HEK293T (cell line): Measurements from ENCODE around the gene FUT1.

Source experiments
- CTCF ChIA-PET: fragments of 350-600 bp; formaldehyde crosslinking; extraction: SDS; loops from one replicate; lab custom pipeline; 2021; ENCODE audit warnings: antibody characterized with exemption, inconsistent platforms; lab: Yijun Ruan, JAX
- POLR2A ChIA-PET: fragments of 350-600 bp; formaldehyde crosslinking; extraction: SDS; loops from one replicate; lab custom pipeline; 2020; ENCODE audit warnings: antibody characterized with exemption, inconsistent platforms; lab: Yijun Ruan, JAX
- DNase-seq: peaks from one replicate; pipeline ENCODE4 v3.0.0; 2012; ENCODE audit warnings: mixed read lengths; ENCODE audit errors: extremely low spot score
- ARNT ChIP-seq: fragments of 450-650 bp; IDR thresholded peaks from 2 replicates; pipeline ENCODE4 v1.6.1; 2017; ENCODE audit warnings: mild to moderate bottlenecking
- BHLHE40 ChIP-seq: fragments of 450-650 bp; IDR thresholded peaks from 2 replicates; pipeline ENCODE4 v1.6.1; 2016; ENCODE audit warnings: mild to moderate bottlenecking, moderate library complexity, borderline replicate concordance
- CTBP1 ChIP-seq: fragments of 450-650 bp; IDR thresholded peaks from 2 replicates; pipeline ENCODE4 v1.6.1; 2016; ENCODE audit warnings: borderline replicate concordance
- ELF4 ChIP-seq: fragments of 450-650 bp; IDR thresholded peaks from 2 replicates; pipeline ENCODE4 v1.6.1; 2017; ENCODE audit warnings: antibody characterized with exemption
- FOXA1 ChIP-seq: fragments of 450-650 bp; IDR thresholded peaks from 2 replicates; pipeline ENCODE4 v1.6.1; 2016; ENCODE audit warnings: mild to moderate bottlenecking
- FOXK2 ChIP-seq: fragments of 450-650 bp; IDR thresholded peaks from 2 replicates; pipeline ENCODE4 v1.6.1; 2016; ENCODE audit warnings: mild to moderate bottlenecking
- FOXM1 ChIP-seq: fragments of 450-650 bp; IDR thresholded peaks from 2 replicates; pipeline ENCODE4 v1.6.1; 2017; ENCODE audit warnings: mild to moderate bottlenecking, borderline replicate concordance
- HDGF ChIP-seq: fragments of 450-650 bp; IDR thresholded peaks from 2 replicates; pipeline ENCODE4 v1.6.1; 2017; ENCODE audit warnings: antibody characterized with exemption, borderline replicate concordance
- L3MBTL2 ChIP-seq: fragments of 450-650 bp; conservative IDR thresholded peaks from 2 replicates; pipeline ENCODE4 v1.6.1; 2016; ENCODE audit warnings: mild to moderate bottlenecking
- LEF1 ChIP-seq: fragments of 450-650 bp; IDR thresholded peaks from 2 replicates; pipeline ENCODE4 v1.6.1; 2017; ENCODE audit warnings: mild to moderate bottlenecking, borderline replicate concordance
- NFRKB ChIP-seq: fragments of 450-650 bp; IDR thresholded peaks from 2 replicates; pipeline ENCODE4 v1.6.1; 2016; ENCODE audit warnings: mild to moderate bottlenecking, moderate library complexity
- PKNOX1 ChIP-seq: fragments of 450-650 bp; IDR thresholded peaks from 2 replicates; pipeline ENCODE4 v1.6.1; 2016
- SP1 ChIP-seq: fragments of 450-650 bp; IDR thresholded peaks from 2 replicates; pipeline ENCODE4 v1.6.1; 2017
- SUZ12 ChIP-seq: fragments of 450-650 bp; IDR thresholded peaks from 2 replicates; pipeline ENCODE4 v1.6.1; 2016; ENCODE audit warnings: mild to moderate bottlenecking
- TARDBP ChIP-seq: fragments of 450-650 bp; IDR thresholded peaks from 2 replicates; pipeline ENCODE4 v1.6.1; 2016
- ZNF384 ChIP-seq: fragments of 450-650 bp; IDR thresholded peaks from 2 replicates; pipeline ENCODE4 v1.6.1; 2016

Gene FUT1

GRCh38 chr19:48713864-48714755, 38.3 kb downstream of the FUT1 start:
- ChIA-PET CTCF (no interaction called here), POLR2A (interaction anchor here (0.8 to 1.6 kb wide), 7 partner anchors 16 to 95 kb away, joined by 3 to 7 read pairs (median 3); partner anchors contain the start of genes CA11, IZUMO1, RPL18 and SPHK2)
- no peak for TF ChIP-seq ARNT
- peak; percentile 92 for TF ChIP-seq TARDBP
- peak; percentile 98 for DNase-seq

- DNase-seq: peak; percentile 74
- TF ChIP-seq FOXA1: no peak
- TF ChIP-seq TARDBP: no peak
- no peak for TF ChIP-seq NFRKB
- TF ChIP-seq BHLHE40: no peak
- no peak for TF ChIP-seq LEF1
- no peak for TF ChIP-seq L3MBTL2
- TF ChIP-seq ARNT: no peak
- TF ChIP-seq ZNF384: no peak
- no peak for TF ChIP-seq PKNOX1
- no peak for TF ChIP-seq CTBP1
- TF ChIP-seq FOXK2: no peak
- TF ChIP-seq HDGF: no peak
- no peak for TF ChIP-seq ELF4
- no peak for TF ChIP-seq SP1
- no peak for TF ChIP-seq SUZ12
- TF ChIP-seq FOXM1: no peak
- ChIA-PET POLR2A (interaction anchor here (0.8 to 1.3 kb wide), 6 partner anchors 12 to 68 kb away, joined by 3 to 4 read pairs (median 4); partner anchors contain the start of gene CA11), CTCF (no interaction called here)
Measured at GRCh38 chr19:48713041-48713863, 39.2 kb downstream of the FUT1 start.

- POLR2A ChIA-PET: no interaction called here
- TF ChIP-seq SUZ12: no peak
- no peak for TF ChIP-seq TARDBP
- TF ChIP-seq HDGF: no peak
- no peak for TF ChIP-seq LEF1
- TF ChIP-seq BHLHE40: no peak
- no peak for TF ChIP-seq L3MBTL2
- TF ChIP-seq ZNF384: no peak
- TF ChIP-seq FOXA1: no peak
- TF ChIP-seq FOXM1: no peak
- TF ChIP-seq ARNT: no peak
- TF ChIP-seq PKNOX1: no peak
- TF ChIP-seq ELF4: no peak
- TF ChIP-seq SP1: no peak
- no peak for DNase-seq
- CTCF ChIA-PET: interaction anchor here (0.6 to 0.7 kb wide), 2 partner anchors 9 to 259 kb away, joined by 3 to 4 read pairs; no protein-coding TSS in a partner anchor
Measured at GRCh38 chr19:48711106-48711662, 41.3 kb downstream of the FUT1 start.

GRCh38 chr19:48708471-48708870, 44.0 kb downstream of the FUT1 start:
- POLR2A ChIA-PET: no interaction called here
- CTCF ChIA-PET: no interaction called here
- TF ChIP-seq L3MBTL2: no peak
- TF ChIP-seq CTBP1: no peak
- TF ChIP-seq FOXK2: no peak
- no peak for TF ChIP-seq PKNOX1
- no peak for TF ChIP-seq FOXA1
- TF ChIP-seq HDGF: no peak
- TF ChIP-seq TARDBP: no peak
- TF ChIP-seq ELF4: no peak
- TF ChIP-seq ARNT: no peak
- no peak for TF ChIP-seq SP1
- TF ChIP-seq ZNF384: no peak
- no peak for TF ChIP-seq LEF1
- no peak for TF ChIP-seq BHLHE40
- TF ChIP-seq FOXM1: no peak
- no peak for TF ChIP-seq NFRKB

GRCh38 chr19:48705431-48705830, 47.0 kb downstream of the FUT1 start:
- ChIA-PET CTCF (no interaction called here), POLR2A (no interaction called here)
- no peak for TF ChIP-seq HDGF
- TF ChIP-seq FOXM1: no peak
- no peak for TF ChIP-seq FOXK2
- TF ChIP-seq PKNOX1: no peak
- no peak for TF ChIP-seq ARNT
- no peak for TF ChIP-seq BHLHE40
- TF ChIP-seq LEF1: no peak
- no peak for TF ChIP-seq NFRKB
- TF ChIP-seq ELF4: no peak
- no peak for DNase-seq

More at GRCh38 chr19:48708471-48708870, 44.0 kb downstream of the FUT1 start:
- DNase-seq: no peak
